ENCODE measurements around the gene CHRDL1. TPM values are rescaled to one million over a fixed set of nuclear protein-coding genes. Genes with fewer than 3 reads are reported as not detected.

CHRDL1 gene, protein sequence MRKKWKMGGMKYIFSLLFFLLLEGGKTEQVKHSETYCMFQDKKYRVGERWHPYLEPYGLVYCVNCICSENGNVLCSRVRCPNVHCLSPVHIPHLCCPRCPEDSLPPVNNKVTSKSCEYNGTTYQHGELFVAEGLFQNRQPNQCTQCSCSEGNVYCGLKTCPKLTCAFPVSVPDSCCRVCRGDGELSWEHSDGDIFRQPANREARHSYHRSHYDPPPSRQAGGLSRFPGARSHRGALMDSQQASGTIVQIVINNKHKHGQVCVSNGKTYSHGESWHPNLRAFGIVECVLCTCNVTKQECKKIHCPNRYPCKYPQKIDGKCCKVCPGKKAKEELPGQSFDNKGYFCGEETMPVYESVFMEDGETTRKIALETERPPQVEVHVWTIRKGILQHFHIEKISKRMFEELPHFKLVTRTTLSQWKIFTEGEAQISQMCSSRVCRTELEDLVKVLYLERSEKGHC
- total RNA-seq = 14.3 and 15.7 TPM in 2 replicates
- long read RNA-seq, partial matches to known transcripts = 1 of 9 reads
- long read RNA-seq, other reads (novel, unspliced or antisense) = 7 of 9 reads

DNA sequence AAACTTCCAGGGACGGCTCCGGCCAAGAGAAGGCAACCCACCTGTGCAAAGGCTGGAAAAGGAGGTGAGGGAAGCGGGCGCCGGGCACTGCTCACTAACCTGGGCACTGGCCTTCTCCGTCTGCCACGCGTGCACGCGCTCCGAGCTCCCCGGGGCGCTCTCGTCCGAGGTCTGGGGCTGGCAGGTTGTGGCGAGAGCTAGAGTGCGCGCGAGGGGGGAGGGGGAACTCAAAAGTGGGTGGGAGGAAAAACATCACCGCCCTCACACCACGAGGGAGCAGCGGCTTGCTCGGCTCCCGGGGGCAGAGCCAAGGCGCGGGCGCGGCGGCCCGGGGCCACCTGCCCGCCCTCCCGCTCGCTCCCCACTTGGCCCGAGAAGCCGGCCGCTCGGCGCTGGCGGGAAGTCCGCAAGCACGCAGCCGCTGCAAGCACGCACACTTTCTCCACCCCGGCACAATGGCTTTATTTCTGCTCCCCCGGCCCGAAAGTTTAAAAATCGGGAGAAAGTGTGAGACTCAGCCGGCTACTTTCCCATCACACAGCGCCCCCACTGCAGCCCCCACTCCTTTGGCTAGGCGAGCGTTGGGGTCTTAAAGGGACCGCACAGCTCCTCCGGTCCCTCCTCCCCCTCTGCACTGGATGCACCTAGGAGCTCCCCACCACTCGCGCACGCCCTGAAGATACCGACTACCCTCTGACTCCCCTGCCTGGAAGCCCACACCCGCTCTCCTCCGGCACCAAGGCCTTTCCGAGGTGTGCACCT, at the start of gene CHRDL1:
TSS of gene CHRDL1 (minus strand) at position 173 of the 762 bp plus-strand sequence. CDS start 3,636 bp downstream, outside the sequence.
- H3K4me3 Mint-ChIP-seq = peak within 1 kb of the TSS; percentile 94
- peak; percentile 38 for DNase-seq (ENCODE audit: low read depth, low spot score)
- H3K4me1 Mint-ChIP-seq = peaks cover 23% of the 10 kb centered on the region
- no peaks in the 10 kb centered on the region for H3K36me3 Mint-ChIP-seq (ENCODE audit: low read depth)
- peaks cover 20% of the 10 kb centered on the region for H3K27me3 Mint-ChIP-seq (ENCODE audit: low read depth)
- TF ChIP-seq CTCF (conservative IDR thresholded peaks at IDR 0.05) = no peak
- H3K27ac Mint-ChIP-seq (ENCODE audit: unreplicated experiment) = peak within 1 kb of the TSS; percentile 90
- no peaks in the 10 kb centered on the region for H3K9me3 Mint-ChIP-seq

DNA sequence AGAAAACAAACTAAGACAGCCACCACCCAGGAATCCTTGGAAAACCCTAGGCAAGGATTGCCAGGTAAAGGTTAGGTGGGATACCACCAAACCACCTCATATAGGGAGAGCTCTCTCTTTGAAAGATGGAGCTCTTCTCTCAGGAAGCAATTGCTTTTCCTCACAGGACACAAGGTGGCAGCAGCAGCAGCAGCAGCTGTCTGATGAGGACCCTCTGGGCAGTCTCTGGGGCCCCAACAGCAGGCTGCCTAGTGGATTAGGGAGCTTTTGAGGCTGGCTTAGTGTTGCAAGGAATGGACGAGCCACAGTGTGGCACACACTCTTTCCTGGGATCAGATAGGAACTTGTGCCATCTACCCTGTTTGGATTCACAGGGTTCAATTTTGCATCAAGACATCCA, 41.4 kb upstream of the CHRDL1 start:
- no peak overlapping the region for H3K27ac Mint-ChIP-seq (ENCODE audit: unreplicated experiment)
- H3K27me3 Mint-ChIP-seq (ENCODE audit: low read depth) = no peaks in the 10 kb centered on the region
- no peaks in the 10 kb centered on the region for H3K9me3 Mint-ChIP-seq
- H3K4me3 Mint-ChIP-seq = no peak overlapping the region
- peak; percentile 53 for TF ChIP-seq CTCF (conservative IDR thresholded peaks at IDR 0.05)
- DNase-seq (ENCODE audit: low read depth, low spot score) = no peak
- H3K36me3 Mint-ChIP-seq (ENCODE audit: low read depth) = no peaks in the 10 kb centered on the region
- H3K4me1 Mint-ChIP-seq = no peaks in the 10 kb centered on the region

DNA sequence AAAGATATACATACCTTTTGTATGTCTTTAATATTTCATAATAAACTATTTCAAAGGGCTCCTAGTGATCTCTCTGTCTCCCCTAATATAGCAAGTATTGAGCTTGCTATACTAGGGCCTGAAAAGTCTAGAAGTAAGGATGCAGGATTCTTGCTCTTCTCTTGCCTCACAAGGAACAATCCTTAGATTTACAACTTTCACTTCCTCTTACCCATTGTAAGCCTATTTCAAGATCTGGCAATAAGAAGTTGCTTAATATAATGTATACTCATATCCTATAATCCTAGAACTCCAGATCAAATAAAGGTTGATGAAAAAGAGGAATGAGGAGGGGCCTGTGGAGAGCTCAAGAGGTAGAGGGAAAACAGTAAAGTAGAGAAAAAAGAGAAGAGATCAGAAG, 40.8 kb upstream of the CHRDL1 start:
- DNase-seq (ENCODE audit: low read depth, low spot score) = no peak
- no peak for TF ChIP-seq CTCF (conservative IDR thresholded peaks at IDR 0.05)
- Mint-ChIP-seq H3K4me3 (no peak overlapping the region), H3K36me3 (ENCODE audit: low read depth) (no peaks in the 10 kb centered on the region), H3K9me3 (no peaks in the 10 kb centered on the region), H3K27me3 (ENCODE audit: low read depth) (no peaks in the 10 kb centered on the region), H3K4me1 (no peaks in the 10 kb centered on the region), H3K27ac (ENCODE audit: unreplicated experiment) (no peak overlapping the region)

GRCh38 chrX:110836001-110836400, 40.4 kb upstream of the CHRDL1 start:
- no peak overlapping the region for H3K4me3 Mint-ChIP-seq
- DNase-seq (ENCODE audit: low read depth, low spot score) = no peak

More at GRCh38 chrX:110836001-110836400, 40.4 kb upstream of the CHRDL1 start:
- Mint-ChIP-seq H3K36me3 (ENCODE audit: low read depth) (no peaks in the 10 kb centered on the region), H3K27me3 (ENCODE audit: low read depth) (no peaks in the 10 kb centered on the region), H3K4me1 (no peaks in the 10 kb centered on the region), H3K27ac (ENCODE audit: unreplicated experiment) (no peak overlapping the region), H3K9me3 (no peaks in the 10 kb centered on the region)
- TF ChIP-seq CTCF (conservative IDR thresholded peaks at IDR 0.05) = no peak

All from neural crest cell (in vitro differentiated cells).